ENCODE measurements around the gene TTC3.
"Not testable (repeated sequence)": the region's sequence is repeated elsewhere in the genome, so short reads cannot be mapped to it uniquely, and the experiment has no call there.

The TTC3 gene

DNA sequence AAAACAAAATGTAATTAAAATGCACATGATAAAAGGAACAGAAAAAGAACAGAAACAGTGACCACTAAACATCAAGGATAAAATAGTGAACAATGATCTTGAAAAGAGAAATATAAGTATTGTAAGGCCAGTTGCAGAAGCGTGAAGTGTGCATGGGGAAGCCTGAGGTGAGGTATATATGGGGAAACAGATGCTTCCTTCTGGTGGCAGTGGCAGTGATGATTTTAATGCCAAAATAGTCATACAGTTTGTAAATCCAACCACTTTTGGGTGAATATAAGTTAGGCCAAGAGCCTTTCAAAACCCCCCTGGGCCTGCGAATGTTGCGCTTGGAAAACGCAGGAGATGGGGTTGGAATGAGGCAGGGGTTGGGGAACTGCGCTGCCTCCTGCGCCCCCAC is 27.3 kb downstream of the TTC3 start:
- DNase-seq = no peak

GRCh38 chr21:37101384-37101783 is 28.3 kb downstream of the TTC3 start:
- no peak for DNase-seq

GRCh38 chr21:37102746-37103145 is 29.7 kb downstream of the TTC3 start:
- not testable (repeated sequence) for DNase-seq

DNA sequence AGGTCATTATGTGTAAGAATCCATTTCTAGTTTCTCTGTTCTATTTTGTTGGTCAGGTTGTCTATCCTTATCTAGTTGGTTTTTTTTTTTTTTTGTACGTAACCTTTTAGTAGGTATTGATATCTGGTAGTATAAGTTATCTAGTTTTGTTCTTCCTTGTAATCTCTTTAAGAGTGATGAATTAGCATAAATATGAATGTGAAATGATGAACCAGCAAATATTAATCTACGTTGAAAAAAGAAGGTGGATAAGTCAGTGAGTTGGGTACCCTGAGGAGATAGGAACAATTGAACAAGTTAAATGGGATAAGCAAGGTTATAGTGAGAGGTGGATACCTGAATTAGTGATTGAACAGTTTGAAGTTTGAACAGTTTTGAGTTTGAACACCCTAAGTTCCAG is 33.9 kb downstream of the TTC3 start:
- DNase-seq = no peak

- not testable (repeated sequence) for DNase-seq
These were observed 38.0 kb downstream of the TTC3 start for GRCh38 chr21:37111029-37111428.

- DNase-seq = not testable (repeated sequence)
These were observed 41.2 kb downstream of the TTC3 start for GRCh38 chr21:37114301-37114700.

GRCh38 chr21:37116459-37116858 is 43.4 kb downstream of the TTC3 start:
- not testable (repeated sequence) for DNase-seq

GRCh38 chr21:37117204-37117603 is 44.1 kb downstream of the TTC3 start:
- DNase-seq = no peak

GRCh38 chr21:37118187-37118826 is 45.3 kb downstream of the TTC3 start:
- DNase-seq = no peak

DNA sequence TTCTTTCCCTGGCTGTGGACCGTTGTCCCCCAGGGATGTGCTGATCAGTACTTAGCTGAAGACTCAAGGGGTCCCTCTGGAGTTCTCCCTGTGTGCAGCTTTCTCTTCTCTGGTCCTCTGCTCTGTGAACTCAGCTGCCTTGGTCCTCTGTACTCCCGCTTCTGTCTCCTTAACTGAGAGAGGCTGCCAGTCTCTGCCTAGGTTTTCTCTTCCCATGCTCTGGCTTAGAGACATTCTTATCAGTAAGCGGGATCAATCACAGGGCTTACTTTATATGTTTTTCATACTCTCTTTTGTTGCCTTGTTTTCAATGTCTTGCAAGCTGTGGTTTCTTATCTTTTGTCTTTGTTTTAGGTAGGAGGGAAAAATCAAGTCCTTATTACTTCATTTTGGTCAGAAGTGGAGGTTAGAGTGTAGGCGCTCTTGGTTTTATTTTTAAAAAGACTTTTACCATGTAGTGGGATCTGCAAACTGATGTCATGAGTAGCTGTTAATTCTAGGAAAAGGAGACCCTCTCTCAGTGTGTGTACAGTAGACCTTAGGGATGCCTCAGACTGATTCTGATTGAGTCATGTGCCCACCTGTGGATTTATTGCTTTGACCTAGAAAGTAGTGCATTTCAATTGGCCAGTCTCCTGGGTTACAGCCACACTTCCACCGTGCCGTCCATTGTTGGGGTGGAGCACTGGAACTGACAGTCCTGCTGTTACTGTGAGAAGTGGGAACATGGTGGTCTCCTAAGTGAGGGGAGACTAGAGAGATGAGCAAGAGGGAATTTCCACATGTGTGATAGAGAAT is 46.6 kb downstream of the TTC3 start:
- no peak for DNase-seq

DNA sequence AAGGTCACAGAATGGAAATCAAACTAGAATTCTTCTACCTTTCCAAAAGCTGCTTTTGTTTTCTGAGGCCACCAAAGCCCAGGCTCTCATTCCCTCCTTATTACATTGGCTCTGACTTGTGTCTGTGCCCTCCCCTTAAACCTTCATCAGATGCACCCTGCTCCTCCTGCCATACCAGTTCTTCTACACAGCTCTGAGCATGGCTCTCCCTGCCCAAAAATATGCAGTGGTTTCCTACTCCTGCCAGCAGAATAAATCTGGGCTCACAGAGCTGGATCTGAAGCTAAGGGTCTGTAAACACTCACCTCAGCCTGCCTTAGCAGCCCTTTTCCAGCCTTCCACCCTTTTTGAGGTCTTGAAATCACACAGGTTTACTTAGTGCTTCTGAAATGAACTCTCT is 55.0 kb downstream of the TTC3 start:
- no peak for DNase-seq

DNA sequence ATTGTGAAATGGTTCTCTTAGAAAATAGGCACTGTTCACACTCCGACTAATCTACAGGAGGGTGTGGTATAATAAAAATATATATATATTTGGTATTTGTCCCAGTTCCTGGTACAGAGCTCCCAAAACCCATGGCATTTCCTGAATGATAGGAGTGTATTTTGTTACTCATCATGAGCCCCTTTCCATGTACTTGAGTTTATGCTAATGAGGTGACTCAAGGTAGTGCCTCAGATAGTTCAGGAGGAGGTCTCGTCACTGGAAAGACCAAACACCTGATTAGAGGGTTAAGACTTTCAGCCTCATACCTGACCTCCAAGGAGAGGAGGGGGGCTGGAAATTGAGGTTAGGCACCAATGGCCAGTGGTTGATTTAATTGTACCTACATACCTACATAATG is 57.9 kb downstream of the TTC3 start:
- no peak for DNase-seq

- no peak for DNase-seq
These were observed 63.2 kb downstream of the TTC3 start for GRCh38 chr21:37136261-37136660.

GRCh38 chr21:37136744-37137143 is 63.7 kb downstream of the TTC3 start:
- DNase-seq = no peak

DNA sequence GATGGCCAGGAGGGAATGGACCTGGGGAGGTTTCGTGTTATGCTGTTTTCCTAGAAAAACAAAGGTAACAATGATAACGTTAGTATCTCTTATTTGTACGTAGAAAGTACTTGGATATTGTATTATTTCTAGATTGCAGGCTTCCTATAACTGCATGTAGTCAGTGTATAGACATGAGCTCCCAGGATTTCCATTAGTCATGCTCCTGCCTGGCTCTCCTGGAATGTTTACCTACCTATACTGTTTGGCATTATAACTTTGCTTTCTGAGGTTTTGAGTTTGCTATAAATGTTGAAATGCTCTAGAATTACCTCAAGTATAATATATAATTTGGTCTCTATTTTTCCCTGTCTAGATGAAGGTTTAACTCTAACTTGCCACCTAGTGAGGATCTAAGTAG is 66.1 kb downstream of the TTC3 start:
- no peak for DNase-seq

- DNase-seq = no peak
These were observed 66.8 kb downstream of the TTC3 start for GRCh38 chr21:37139902-37140301.

DNA sequence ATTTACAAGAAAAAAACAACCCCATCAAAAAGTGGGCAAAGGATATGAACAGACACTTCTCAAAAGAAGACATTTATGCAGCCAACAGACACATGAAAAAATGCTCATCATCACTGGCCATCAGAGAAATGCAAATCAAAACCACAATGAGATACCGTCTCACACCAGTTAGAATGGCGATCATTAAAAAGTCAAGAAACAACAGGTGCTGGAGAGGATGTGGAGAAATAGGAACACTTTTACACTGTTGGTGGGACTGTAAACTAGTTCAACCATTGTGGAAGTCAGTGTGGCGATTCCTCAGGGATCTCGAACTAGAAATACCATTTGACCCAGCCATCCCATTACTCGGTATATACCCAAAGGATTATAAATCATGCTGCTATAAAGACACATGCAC is 70.3 kb downstream of the TTC3 start:
- not testable (repeated sequence) for DNase-seq

- no peak for DNase-seq
These were observed 72.6 kb downstream of the TTC3 start for GRCh38 chr21:37145635-37146111.

- DNase-seq = no peak
These were observed 73.5 kb downstream of the TTC3 start for GRCh38 chr21:37146320-37147235.

DNA sequence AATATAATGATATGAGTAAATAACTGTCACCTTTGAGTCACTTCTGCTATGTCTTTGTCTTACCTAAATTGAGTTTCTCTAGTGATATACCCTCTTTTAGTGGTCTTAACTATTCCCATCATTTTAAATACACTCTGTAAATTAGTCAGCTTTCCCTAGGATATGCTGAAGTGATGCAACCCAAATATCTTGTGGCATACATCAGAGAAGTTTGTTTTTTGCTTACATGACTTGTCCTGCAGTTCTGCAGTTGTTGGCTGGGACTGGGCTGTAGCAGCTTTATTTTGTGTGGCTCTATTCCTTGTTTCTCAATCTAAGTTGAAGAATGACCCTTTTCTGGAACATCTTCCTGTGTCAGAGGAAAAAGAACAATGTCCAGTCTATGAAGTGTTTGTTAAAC is 76.4 kb downstream of the TTC3 start:
- no peak for DNase-seq

DNA sequence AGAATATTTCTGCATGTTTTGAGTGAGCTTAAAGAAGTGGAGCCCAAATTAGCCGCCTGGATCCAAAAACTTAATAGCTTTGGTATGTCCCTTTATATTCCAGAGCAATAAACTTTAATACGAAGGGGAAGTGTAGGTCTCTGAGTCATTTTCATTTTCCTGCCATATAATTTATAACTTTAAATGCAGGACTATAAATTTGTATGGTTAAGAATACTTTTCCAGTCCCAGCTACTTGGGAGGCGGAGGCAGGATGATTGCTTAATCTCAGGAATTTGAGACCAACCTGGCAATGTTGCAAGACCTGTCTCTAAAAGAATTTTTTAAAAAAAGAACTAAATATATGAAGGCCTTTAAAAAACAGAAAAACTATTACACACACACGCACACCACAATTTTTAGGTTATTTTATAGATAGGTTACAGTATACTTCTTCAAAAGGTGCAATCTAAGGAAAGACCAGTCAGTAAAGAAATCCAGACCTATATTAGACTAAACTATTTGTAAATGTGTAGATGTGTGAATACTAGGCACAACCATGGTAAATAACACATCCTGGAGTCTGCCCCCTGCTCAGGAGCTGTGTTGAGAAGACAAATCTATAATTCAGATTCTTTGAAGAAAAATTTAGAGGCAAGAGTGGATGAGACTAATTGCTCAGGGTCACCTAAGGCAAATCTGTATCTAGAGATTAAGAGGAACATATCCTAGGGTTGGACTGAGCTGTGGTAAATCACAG is 80.3 kb downstream of the TTC3 start:
- no peak for DNase-seq

- DNase-seq = no peak
These were observed 80.9 kb downstream of the TTC3 start for GRCh38 chr21:37153935-37154350.

GRCh38 chr21:37155186-37155585 is 82.1 kb downstream of the TTC3 start:
- no peak for DNase-seq

All from SHP77 (cell line).